OCI-LY7 (cell line): ENCODE measurements around the gene PRR3.

Source experiments
- CTCF ChIP-seq: fragments of 200-600 bp; sonication (generic); conservative IDR thresholded peaks from 2 replicates; pipeline ENCODE4 v1.5.1; 2014; ENCODE audit warnings: mild to moderate bottlenecking, antibody characterized with exemption, low read length, moderate library complexity, mixed read lengths
- EZH2phosphoT487 ChIP-seq: fragments of 200-600 bp; sonication (generic); IDR thresholded peaks from 2 replicates; pipeline ENCODE4 v1.6.1; 2018; ENCODE audit warnings: low read depth, borderline replicate concordance, mild to moderate bottlenecking, mixed run types, antibody characterized with exemption, low read length, moderate library complexity, mixed read lengths

GRCh38 chr6:30610065-30610464 is 53.0 kb downstream of the PRR3 start:
- no peak for TF ChIP-seq CTCF
- no peak for TF ChIP-seq EZH2phosphoT487
